Measurements from ENCODE around the gene PDE4B.

Gene PDE4B

DNA sequence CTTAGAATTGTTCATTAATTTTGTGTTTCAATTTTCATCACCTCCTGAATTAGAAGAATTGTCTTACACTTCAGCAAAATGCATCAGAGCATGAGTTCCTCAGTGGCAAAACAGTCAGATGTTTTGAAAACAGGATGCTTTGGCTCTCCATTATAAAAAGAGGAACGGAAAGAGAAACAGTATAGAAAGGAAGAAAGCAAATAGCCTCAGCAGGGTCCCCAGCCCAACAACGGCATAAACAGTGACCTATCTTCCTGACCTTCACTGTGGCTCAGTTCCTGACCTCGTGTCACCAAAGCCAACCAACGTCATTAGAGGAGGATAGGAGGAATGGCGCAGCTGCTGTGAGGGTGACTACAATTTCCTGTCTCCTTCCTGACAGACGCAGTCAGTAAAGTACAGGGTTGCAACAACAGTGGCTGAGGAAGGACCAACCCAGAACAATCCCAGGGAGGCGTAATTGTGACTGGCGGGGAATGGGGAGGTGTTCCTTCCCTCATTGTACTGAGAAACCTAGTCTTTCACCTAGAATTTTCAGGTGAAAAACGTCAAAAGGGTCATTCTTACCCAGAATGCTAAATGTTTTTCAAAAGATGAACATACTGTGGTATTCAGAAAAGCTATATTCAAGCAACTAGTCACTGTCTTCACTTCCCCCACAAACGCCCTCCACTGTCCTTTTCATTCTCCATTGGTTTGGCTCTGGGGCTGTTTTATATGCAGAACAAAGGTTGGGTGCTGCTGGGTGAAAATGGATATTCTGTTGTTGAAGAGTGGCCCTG, 543.4 kb downstream of the PDE4B start:
- peak; percentile 32 to 46 for DNase-seq (ENCODE audit: low read depth in 2 of 2)

DNA sequence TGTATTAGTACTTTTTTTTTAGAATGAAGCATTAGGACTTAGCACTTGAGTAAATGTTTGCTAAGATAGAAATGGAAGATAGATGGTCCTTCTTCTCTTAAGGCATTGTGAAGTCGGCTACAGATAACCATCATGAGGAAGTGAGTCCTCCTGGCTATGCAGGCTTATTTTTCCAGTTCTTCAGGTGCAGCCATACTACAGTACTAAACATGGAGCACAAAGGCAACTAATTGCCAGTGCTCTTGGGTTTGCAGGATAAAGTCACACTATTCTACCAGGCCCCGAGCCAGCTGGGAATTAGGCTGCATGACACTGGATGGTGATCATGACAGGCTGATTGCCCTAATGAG, 543.9 kb downstream of the PDE4B start:
- DNase-seq (ENCODE audit: low read depth in 2 of 2) = no peak

DNA sequence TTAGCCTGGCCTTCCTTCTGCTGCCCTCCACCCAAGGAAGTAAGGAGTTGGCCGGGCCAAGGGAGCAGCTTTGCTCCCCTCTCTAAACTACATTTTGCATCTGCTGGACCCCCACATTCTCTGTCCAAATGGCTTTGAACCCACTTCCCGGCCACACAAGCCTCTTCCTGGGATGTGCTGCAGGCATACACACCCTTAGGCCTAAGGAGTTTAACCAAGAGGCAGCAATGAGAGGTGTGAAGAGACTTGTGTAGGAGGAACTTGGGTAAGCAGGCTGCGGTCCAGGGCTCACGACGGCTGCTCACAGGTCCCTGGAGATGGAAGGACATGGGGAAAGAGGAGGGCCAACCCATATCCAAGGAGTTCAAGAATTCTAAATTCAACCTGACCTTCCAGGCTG, 544.6 kb downstream of the PDE4B start:
- no peak for DNase-seq (ENCODE audit: low read depth in 2 of 2)

DNA sequence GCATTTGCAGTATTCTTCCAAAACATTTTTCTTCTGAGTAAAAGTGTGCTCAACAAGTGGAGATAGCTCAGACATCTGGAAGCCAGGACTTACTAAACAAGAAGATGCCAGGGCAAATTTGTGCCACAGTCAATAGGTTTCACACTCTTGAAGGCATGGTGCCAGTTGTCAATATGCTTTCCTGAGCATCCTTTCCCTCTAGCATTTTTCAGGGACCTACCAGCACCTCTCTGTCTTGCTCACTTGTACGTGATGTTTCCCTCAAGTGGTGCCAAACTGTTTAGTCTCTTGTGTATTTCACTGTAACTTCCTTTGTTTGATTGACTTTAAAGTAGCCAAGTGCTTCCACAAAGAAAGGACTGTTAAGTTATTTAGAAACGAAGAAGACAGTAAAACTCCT, 547.2 kb downstream of the PDE4B start:
- DNase-seq (ENCODE audit: low read depth in 2 of 2) = no peak

DNA sequence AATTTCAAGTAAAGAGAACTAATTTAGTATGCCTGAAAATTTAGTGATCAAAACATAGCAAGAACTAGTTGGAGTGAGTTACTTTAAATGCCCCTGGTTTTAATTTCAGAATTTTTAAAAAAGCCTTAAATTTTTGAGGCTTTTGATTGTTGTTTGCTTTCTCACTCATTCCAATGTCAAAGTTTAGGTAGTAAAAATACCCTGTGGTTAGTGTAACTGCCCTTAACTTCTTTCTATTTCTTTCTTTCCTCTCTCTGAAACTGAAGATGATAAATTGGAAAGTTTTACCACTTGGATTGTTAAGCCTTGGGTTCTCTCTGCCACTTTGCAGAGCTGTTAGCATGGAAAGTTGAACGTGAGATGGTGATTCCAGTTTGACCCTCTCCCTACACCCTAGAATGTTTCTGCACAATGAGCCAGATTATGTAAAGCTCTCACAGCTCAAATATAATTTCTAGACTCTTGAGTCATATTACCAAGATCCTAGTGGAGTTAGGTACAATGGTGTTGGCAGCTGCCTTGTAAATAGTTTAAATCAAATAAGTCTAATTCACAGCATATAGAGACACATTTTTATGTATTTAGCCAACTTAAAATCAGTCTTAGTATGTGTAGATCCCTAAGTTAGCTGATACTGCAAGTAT, 548.9 kb downstream of the PDE4B start:
- DNase-seq (ENCODE audit: low read depth in 2 of 2) = no peak

DNA sequence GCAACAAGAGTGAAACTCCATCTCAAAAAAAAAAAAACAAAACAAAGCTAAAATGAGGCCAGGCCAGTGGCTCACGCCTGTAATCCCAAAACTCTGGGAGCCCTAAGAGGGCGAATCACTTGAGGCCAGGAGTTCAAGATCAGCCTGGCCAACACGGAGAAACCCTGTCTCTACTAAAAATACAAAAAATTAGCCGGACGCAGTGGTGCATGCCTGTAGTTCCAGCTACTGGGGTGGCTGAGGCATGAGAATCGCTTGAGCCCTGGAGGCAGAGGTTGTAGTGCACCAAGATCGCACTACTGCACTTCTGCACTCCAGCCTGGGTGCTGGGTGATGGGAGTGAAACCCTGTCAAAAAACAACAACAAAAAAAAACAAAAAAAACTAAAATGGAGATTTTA, 550.0 kb downstream of the PDE4B start:
- no peak for DNase-seq (ENCODE audit: low read depth in 2 of 2)

DNA sequence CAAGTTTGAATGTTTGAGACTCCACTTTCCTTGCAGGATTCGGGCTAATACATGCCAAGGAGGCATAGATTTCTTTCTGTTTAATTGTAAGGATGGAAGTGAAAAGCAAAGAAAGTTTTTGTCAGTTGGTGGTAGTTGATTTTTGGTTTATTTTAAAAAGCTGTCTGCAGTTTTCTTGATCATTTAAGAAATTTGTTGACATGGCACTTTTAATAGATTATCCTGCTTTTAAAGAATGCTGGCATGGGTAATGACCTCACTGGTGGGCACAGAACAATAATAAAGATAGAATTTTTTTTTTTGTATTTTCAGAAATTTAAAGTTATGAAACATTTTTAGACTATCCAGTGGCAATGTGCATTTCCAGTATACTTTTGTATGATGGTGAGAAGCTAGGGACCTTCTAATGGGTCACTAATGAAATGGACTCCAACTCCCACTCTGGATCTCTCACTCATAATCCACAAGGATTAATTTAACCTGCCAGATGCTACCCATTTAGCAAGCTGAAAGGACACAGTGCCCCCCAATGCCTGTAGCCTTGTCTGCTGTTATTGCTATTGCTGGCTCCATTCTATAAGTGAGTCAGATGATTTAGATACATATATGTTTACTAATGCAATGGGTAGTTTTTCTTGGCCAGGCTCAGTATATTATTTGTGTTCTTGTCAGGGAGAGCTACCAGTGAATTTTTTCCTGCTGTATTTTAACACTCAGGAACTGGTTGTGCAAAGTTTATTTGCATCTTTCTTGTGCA, 551.1 kb downstream of the PDE4B start:
- no peak for DNase-seq (ENCODE audit: low read depth in 2 of 2)

DNA sequence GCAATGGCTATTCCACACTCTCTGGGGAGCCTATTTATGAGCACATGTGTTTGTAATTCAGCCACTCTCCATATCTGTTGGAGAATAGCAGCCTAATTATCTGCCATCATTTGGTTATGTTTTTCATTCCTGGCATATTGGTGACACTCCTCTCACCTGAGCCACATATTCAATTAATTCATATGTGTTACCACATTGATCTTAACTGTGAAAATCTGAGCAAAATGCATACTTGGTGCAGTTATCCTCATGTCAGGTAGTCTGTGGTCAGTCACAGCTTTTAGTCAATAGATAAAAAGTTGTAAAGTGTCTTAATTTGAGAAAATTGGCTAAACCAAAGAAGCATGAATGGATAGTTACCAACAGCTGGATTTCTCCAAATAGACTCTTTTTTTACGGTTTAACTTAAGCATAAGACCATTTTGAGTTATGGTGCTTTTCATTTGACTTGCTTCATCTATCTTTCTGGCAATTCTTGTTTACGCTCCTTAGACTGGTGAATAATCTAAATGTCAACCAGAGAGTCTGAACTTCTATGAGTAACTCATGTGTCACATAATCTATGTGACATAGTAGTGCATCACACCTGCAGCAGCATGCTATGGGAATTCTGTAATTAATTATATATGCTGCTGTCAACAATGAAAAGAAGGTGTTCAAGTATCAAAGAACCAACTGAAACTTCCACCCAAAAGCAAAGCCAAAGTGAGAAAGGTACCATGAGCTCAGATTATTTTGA, 553.5 kb downstream of the PDE4B start:
- no peak for DNase-seq (ENCODE audit: low read depth in 2 of 2)

DNA sequence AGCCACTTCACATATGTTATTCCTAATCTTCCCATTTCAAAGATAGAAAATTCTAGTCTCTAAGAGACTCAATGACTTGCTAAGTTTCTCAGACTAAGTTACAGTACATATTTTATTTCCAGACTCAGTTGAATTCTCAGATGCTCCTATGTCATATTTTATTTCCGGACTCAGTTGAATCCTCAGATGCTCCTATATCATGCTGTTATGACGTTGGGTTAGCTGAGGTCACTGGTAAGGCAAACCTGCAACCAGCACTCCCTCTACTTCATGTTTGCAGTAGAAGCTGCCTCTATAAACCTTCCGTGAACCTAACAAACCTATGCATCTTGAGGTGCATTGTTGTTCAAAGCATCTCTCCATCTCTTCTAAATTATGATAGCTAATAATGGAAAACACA, 554.2 kb downstream of the PDE4B start:
- no peak for DNase-seq (ENCODE audit: low read depth in 2 of 2)

DNA sequence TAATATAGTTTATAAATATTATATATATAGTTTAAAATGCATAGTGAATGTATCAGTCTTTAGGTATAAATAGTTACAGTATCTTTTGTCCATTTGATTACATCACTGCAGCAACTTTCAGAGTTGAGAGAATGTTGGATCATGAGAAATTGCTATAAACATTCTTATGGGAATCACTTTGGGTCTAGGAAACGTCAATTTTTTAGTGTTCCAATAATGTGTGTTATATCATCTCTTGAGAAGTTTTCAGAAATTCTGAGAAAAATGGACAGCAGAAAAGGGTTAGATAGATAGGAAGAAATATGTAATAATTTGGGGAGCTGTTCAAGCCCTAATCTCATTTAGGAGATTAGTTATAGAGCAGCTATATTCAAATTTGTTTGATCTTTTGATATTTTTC, 556.1 kb downstream of the PDE4B start:
- no peak for DNase-seq (ENCODE audit: low read depth in 2 of 2)

DNA sequence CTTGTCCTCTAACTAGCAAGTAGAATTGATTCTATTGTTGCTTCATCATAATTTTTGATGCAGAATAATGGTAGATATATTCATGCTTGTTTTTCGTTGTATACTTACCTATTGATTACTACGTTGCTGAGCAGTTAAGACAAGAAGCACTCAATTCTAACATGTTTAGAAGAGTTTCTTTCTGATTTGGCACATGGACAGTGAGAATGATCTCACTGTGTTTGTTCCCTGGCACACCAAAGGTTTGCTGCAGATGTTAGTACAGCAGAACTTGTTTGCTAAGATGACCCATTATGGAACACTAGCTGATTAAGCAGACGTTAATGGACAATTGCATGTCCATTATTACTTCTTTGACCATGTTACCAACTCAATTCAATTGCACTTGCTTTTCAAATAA, 556.5 kb downstream of the PDE4B start:
- DNase-seq (ENCODE audit: low read depth in 2 of 2) = no peak

DNA sequence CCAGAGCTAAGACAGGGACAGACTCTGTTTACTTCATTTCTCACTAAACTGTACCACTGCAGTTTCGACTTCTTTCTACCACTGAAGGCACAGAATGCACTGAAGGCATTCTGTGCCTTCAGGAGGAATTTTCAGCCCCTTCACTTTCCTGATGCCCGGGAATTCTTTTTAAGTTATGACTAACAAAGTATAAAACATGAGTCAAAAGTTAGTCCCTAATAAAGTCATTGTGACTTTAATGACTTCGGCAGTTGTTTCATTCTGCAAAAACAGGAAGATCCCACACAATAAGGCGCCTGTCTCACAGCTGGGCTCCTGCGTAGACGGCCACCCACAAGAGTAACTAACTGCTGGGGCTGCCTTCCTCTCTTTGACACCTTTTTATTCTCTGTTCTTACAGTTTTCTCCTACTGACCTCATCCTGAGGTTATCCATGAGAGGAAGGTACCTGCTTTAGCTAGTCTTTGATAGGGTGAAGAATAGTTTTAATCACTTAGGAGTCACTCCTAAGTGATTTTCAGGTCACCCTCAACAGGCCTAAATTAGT, 557.4 kb downstream of the PDE4B start:
- no peak for DNase-seq (ENCODE audit: low read depth in 2 of 2)

DNA sequence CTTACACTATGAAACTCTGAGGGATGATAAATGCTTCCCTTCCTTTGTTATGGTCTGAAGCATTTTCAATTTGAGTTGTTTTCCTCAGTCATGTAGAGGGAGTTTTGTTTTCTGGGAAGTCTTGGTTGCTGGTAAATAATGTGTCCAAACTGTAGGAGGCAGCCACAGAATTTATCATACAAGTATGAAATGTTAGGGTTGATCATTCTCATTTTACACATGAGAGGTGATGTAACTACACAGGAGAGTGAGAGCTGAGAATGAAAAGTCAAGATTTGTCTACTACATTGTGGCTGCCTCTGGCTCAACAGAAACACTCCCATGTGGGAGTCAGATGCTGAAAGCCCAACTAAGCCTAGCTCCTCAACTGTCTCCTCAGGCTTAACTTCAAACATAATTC, 558.8 kb downstream of the PDE4B start:
- DNase-seq (ENCODE audit: low read depth in 2 of 2) = no peak

DNA sequence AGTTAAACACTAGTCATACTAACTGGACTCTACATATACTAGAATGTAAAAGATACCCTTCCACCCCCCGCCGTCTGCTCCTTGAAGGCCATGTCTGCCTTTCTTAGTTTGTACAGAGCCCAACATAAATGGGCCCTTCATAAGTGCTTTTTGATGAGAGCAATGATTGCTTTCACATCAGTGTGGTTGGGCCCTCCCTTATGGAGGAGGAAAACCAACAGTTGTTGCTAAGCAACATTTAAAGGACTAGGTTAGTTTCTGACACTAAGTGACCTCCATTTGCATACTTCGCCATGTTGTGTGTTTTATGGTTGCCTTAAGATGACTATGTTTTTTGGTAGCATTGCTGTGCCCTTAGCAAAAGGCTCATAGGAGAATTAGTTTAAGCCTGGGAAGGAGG, 559.2 kb downstream of the PDE4B start:
- DNase-seq (ENCODE audit: low read depth in 2 of 2) = no peak

DNA sequence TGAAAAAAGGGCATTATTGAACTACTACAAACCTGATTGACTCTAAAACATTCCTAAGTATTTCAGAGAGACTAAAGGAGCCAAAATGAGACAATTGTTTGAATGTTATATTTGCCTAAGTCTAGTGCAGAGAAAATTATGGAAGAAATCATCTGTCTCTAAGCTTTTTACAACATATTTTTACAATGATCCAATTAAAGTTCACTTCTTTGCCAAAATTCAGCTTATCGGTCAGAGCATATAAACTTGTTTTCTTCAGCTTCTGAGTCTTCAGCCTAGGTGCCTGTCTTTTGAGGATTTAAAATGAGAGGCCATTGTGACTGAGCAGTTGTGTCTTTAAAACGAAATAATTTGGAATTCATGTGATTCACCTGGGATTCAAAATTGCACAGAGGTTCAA, 560.1 kb downstream of the PDE4B start:
- DNase-seq (ENCODE audit: low read depth in 2 of 2) = no peak

DNA sequence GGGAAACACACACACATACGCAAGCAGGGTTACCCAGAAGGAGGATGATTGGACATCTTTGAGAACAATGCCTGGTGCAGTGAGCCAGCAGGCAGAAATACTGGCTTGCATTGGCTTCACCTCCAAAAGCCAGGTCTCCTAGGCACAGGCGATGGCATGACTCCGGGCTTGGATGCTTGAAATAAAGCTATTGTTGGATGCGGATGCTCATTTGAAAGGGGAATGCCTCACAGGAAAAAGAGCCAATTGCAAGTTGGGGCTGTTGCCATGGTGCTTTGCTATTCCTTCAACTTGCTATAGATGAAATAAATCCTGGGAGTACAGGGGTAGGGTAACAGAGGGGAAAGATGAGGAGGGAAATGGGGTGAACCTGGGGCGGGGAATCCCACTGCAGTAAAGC, 560.6 kb downstream of the PDE4B start:
- DNase-seq (ENCODE audit: low read depth in 2 of 2) = no peak

DNA sequence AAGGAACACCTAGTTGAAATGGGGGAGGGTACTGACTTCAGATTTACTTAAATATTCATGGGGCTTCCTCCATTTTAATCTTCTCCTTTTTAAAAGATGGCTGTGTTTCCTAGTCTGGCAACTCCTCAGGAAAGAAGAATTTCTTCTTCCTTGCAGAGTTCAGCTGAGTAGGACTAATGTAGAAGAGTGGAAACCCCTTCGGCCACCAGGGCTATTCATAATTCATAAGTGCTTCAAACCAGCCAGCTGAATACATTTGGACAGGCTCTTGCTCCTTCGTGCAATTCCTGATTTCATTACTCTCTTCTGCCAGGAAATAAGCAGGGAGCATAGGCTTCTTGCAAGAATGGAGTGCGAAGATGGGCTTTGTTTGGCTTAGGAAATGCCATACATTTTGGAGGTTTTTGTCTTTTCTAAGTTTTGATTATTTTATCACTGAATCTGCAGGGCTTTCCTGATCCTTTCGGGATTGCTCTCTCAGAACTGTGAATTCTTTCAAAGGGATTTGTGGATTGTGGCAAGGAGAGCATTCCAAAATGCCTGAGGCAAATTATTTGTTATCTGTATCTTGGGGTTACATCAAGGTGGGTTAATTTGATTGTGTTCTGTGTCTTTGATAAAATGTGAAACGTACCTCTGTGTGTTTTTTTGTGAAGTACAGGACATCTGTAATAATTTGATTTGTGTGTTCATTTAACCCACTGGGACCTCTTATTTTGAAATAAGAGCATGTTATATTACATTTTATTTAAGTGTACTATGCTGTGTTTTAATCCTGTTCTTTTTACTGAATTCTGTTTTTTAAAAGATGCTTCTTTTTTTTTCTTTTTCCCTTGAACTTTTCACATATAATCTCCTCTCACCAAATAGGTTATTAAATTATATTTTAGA, 561.9 kb downstream of the PDE4B start:
- DNase-seq (ENCODE audit: low read depth in 2 of 2) = no peak

DNA sequence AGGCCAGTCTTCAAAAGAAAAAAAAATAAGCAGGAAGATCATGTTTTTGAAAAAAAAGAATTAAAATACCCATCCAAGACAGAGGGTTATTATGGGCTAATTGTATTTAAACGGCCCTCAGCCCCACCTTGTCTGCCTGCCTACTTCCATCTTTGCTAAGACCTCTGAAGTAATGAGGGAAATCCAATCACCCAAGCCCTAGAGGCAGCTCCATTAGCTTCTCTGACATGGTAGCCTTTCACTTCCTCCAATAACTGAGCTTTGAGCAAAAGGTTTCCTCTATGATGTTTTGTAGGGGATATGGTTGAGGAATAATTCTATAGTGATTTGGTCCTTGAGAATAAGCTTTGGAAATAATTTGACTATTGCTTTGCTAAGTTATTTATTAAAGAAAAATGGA, 563.1 kb downstream of the PDE4B start:
- no peak for DNase-seq (ENCODE audit: low read depth in 2 of 2)

DNA sequence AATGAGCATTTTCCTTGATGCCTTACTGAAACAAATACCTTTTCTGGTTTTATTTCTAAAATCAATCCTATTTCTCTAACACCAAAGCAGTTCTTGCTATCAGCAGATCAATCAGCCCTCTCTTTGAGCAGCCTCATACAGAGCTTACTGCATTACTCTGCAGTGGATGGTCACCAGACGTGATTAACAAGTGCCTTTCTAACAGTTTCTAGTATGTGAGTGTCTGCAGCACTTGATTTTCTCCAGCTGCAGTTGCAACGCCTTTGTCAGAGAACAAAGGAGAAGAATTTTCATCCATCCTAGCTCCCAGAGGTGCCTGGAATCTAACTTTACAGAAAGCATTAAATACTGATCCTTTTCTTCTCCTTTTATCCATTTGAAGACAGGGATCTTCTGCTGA, 563.9 kb downstream of the PDE4B start:
- no peak for DNase-seq (ENCODE audit: low read depth in 2 of 2)

DNA sequence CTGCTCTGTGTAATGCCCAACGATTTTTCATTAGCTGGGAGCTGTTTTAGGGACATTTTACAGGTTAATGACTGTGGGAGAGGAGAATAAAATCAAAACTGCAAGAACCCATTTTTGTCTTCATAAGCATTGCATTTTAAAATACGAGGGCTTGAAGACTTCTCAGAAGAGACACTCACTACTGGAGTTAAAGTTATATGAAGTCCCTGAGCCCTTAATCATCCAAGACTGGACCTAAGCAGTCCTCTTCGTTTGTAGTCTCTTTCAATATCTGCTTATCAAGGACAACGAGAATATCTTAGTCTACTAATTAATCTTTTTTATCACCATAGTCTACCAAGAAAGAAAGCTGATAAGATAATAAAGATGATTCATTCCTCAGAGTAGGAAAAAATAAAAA, 564.3 kb downstream of the PDE4B start:
- no peak for DNase-seq (ENCODE audit: low read depth in 2 of 2)

All from stimulated activated CD8-positive, alpha-beta memory T cell treated with anti-CD3 and anti-CD28 coated beads, Interleukin-7, amount 100 ng/mL, for 1 hour (primary cell).